CD4-positive, alpha-beta T cell treated with Interleukin-15 for 4 hours (primary cell): Measurements from ENCODE around the gene MORN5.

Experiments used
- DNase-seq: peaks from one replicate; pipeline ENCODE4 v3.0.0-alpha.2; 2020; ENCODE audit warnings: low spot score

The MORN5 gene

DNA sequence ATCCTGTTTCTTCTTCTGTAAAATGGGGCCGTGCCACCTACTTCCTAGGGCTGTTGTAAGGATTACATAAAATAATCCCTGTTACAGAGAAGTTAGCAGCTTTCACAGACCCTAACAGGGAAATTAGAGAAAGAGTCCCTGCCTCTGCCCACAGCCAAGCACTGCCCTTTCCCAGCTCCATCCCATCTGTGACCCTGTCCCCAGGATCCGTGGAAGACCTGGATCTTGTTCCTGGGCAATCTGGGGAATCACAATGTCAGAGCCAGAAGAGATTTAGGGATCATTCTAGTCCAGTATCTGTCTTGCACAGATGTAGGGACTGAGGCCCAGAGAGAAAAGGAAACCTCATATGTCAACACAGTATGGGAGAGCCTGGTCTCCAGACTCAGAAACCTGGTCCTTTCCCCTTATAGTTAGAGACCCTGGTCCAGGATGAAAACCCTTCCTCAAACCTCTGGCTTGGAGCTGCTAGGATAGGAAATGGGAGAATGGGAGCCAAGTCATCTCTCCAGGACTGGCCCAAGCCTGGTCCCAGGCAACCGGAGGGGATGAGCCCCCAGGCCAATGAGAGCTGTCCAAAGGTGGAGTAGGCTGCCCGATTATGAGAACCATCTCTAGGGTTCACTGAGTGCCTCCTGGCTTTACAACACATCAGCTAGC lies 56.6 kb downstream of the MORN5 start:
- DNase-seq, result no peak

DNA sequence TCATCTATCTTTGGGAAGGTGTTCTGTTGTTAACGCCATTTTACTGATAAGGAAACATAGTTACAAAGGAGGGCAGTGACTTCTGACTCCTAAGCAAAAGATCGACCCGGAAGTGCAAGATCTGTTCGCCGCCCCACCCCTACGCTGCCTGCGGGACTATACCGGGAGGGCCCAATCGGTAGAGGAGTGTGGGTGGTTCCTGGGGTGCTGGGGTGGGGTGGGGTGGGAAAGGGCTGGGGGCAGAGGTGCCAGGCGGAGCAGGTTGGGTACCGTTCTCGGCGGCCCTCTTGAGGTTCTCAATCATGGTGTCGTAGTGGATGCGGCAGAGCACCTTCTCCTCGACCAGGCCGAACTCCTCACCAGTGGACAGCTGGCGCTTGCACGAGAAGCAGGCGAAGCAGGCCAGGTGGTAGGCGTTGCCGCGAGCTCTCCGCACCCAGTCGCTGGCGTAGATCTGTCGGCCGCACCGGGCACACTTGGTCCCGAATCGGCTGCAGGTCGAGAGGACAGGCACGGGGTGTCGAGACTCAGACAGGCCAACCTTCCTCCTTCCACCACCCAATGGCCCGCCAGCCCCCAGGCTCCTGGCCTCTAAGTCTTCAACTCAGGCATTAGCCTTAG lies 57.2 kb downstream of the MORN5 start:
- DNase-seq, result no peak

GRCh38 chr9:122217640-122218039 lies 57.9 kb downstream of the MORN5 start:
- DNase-seq, result no peak

DNA sequence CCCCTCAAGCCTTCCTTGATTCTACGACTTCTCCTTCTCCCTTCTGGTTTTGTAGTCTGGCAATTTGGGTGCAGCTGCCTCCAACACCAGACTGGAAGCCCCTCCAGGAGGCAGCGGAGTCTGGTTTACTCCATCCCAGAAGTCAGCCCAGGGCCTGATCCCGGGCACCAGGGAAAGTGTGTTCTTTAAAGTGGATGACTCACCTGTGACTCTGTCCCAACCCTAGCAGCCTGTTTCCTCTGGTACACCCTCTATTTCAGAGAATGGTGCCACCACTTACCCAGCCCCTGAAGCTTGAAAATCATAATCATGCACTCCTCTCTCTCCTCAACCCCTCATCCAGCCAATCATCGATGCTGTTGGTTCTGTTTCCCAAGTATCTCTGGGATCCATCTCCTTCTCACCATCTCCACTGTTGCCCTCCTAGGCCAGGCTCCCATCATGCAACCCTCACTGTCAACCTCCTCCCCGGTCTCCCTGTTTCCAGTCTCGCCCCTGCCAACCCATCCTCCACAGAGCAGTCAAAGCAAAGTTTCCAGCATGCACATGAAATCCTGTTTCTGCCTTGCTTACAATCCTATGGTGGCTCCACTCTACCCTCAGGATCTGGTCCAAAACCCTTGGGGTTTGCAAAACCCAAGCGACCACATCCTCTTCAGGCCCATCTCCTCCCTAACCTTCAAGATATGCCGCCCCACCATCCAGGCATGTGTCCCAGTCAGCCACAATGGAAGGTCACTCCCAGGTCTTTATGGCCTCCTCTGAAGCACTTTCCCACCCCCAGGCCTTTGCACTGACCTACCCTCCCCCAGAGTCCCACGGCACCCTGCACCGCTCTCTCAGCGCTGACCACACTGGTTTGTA lies 58.6 kb downstream of the MORN5 start:
- no peak for DNase-seq

- no peak for DNase-seq
Observed at GRCh38 chr9:122218935-122219855, 59.5 kb downstream of the MORN5 start.

DNA sequence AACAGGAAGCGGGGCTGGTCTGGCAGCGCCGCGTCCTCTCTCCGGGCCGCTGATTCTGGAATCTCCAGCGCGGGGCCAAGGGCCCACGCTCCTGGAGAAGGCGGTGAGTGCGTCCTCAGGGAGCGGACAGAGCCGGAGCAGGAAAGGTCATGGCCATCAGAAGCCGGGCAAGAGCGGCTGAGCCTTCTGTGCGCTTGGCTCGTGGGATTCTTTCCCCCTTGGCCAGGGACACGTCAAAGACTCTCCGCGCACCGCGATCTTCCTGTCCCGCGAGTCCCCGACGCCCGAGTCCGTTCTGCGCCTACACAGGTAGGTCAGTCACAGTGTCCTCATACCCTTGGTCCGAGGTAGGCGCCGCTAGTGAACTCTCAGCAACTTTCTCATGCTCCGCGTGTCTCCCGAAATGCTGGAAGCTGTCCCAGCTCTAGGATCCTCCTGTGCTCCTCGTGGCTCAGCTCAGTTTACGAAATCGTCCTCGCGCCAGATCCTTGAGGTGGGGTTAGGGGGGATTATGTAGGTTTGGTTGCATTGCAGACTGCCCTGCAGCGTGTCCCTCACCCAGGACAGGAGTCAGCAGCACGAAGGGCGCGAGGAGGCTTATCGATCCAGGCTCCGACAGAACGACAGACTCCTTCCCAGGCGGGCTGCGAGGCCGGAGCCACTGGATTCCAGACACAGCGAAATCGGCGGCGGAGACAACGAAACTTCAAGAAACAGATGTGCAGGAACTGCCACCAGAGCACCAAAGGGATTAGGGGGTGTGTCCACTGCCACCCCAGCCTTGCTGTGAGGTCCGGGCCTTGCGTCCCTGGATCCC lies 60.4 kb downstream of the MORN5 start:
- no peak for DNase-seq

DNA sequence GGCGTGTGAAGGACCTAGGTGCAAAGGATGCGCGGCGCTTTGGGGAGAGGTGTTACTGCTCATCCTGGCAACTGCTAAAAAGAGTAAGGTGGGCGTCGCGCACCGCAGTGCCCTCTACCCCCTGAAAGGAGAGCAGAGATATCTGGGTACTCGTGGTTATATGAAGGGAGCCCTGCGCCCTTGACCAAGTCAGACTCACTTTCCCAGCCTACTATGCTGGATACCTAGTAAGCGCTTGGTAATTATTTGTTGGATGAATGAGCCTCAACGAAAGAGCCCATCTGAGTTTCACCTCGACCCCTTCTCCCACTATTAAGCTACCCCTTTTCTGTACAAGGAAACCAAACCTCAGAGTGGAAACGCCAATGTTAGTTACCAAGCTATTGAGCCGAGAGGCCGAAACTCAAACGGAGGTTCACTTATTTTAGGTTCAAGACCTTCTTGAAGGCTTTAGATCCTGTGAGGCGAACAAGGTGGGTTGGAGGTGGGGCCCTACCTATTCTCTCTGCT lies 61.0 kb downstream of the MORN5 start:
- DNase-seq, result no peak

GRCh38 chr9:122221183-122221811 lies 61.6 kb downstream of the MORN5 start:
- DNase-seq, result no peak

- DNase-seq, result no peak
Observed at GRCh38 chr9:122222791-122223190, 63.1 kb downstream of the MORN5 start.

DNA sequence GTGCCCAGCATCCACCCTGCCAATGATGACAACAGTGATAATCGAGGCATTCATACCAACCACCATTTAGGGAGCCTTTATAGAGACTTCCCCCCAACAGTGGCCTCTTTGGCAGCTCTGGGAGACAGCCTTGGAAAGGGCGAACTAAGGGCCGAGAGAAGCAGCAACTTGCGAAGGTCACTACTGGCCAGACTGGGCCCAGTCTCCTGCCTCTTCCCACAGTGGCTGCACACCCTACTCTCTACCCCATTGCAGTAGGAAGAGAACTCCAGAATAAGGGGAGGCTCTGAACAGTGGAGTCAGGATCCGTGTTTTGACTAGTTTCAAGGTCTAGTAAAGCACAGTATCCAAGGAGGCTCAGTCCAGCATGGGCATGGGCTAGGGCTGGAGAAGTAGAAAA lies 63.7 kb downstream of the MORN5 start:
- no peak for DNase-seq

- no peak for DNase-seq
Observed at GRCh38 chr9:122225312-122226141, 65.8 kb downstream of the MORN5 start.

DNA sequence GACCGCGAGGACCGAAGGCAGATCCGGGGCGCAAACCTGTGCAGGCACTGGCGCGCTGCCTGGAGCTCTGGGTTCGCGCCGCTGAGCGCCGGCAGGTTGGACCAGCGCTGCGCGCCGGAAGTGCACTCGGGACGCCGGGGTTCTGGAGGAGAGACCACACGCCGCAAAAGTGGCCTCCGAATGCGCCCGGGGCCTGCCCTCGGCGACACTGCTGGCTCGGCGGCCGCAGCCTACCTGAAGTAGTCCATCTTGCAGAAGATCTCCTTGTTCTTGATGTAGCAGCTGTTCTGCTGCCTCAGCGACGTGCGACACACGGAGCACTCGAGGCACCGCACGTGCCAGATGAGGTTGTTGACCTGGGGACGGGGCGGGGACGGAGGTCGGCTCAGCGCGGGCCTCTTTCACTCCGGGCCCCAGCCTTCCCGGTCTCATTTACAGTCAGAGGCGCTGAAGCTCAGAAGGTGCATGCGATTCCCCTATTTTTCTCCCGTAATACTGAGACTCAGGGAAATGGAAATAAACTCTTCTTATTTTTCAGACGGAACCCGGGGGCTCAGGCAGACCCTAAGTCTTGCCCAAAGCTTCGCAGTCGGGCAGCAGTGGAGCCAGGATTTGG lies 66.5 kb downstream of the MORN5 start:
- no peak for DNase-seq

DNA sequence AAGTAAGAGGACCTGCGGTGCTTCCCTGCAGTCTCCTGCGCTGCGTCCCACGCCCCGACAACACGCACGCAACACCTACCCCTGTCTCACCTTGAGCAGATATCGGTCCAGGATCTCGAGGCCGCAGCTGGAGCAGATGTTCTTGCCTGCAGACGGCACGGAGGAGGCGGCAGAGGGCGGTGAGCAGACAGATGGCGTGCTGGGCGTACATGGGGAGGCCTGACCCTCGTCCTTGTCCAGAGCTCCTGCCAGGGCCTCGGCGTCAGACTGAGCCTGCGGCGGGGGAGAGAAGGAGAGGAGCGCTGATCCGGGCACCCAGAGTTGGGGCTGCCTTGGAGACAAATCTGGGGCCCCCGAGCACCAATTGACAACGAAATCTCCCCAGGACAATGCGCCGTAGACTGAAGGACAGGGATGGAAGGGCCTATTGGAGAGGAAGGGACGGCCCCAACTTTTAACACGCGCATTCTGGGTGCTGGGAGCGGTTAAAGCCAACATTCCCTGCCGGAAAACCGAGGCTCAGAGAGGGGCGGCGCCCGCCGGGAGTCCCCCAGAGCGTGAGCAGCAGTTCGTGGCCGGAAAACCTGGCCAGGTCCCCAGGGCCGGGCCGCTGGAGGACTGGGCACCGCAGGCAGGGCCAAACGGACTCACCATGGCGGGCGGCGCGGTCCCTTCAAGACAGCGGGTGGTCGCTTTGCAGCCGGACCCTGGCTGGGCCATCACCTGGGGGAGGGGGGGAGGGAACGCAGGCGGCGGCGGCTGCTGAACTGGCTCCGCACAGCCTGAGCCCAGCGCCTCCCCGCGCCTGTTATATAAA lies 67.3 kb downstream of the MORN5 start:
- DNase-seq, result no peak

GRCh38 chr9:122227575-122227900 lies 67.8 kb downstream of the MORN5 start:
- no peak for DNase-seq

DNA sequence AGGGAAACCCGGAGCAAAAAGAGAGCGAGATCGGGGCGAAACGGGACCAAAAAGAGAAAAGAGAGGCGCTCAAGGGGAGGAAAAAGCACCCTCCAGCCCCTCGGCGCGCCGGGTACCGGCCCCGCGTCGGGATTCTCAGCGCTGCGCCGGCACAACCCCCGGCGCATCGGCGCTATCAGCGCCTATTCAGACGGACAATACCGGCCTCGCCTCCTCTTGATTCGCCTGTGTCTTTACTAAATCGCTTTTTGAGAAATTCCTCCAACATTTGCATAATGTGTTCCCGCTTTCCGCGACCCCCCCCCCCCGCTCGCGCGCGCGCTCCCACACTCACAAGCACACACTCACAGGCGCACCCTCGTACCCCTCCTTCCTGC lies 68.5 kb downstream of the MORN5 start:
- DNase-seq, result no peak

- DNase-seq, result no peak
Observed at GRCh38 chr9:122228568-122229484, 69.1 kb downstream of the MORN5 start, which contains the start of gene LHX6. TSS of gene LHX6 (minus strand) at chr9:122228957. CDS start at chr9:122228740, 217 bp downstream.

GRCh38 chr9:122229485-122229837 lies 69.8 kb downstream of the MORN5 start:
- DNase-seq, result no peak
